ENCODE measurements around the gene BLVRA. TPM values are rescaled to one million over a fixed set of nuclear protein-coding genes. Genes with fewer than 3 reads are reported as not detected.

The BLVRA gene
- total RNA-seq, 4 donors from 2014 or later: 24.4 to 43.9 (median 29.2) TPM

DNA sequence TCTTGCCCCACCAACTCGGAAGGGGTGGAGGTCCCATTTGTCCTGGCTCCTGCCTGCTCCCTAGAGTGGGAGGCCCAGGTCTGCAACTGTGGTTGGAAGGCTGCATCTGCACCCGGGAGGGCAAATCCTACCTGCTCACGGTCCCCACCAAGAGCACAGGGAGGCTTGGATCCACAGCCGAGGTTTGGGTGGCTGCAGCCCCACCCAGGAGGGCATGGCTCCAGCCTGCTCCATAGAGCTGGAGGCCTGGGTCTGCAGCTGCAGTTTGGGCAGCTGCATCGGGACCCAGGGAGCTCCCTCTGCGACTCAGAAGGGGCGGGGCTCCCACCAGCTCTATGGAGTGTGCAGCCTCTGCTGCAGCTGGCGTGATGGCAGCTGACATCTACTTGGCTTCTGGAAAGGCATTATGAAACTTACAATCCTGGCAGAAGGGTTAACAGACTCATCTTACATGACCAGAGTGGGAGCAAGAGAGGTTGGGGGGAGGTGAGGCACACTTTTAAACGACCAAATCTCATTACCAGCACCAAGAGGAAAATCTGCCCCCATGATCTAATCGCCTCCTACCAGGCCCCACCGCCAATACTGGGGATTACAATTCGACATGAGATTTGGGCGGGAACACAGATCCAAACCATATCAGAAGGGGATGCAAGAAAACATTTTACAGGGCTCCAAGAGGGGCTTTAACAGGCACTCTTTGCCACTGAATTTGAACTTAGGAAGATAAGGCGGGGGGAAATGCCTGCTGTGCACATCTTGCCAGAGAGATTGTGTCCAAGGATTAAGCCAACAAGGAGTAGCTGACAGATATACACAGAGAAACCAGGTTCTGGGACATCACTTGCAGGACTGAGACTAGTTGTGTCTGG, 8.2 kb upstream of the BLVRA start:
- Histone ChIP-seq H3K4me3 (no peak overlapping the region), H3K36me3 (no peaks in the 10 kb centered on the region), H3K9me3 (no peaks in the 10 kb centered on the region), H3K4me1 (no peaks in the 10 kb centered on the region), H3K27ac (no peak overlapping the region), H3K27me3 (no peaks in the 10 kb centered on the region)
- 59% methylated on average over 11 of the region's 14 CpGs for WGBS
- TF ChIP-seq POLR2A (IDR thresholded peaks at IDR 0.05) (no peak), POLR2AphosphoS5 (IDR thresholded peaks at IDR 0.05) (no peak), EP300 (IDR thresholded peaks at IDR 0.05) (no peak)
- no peak for DNase-seq (ENCODE audit: low spot score in 2 of 2)

DNA sequence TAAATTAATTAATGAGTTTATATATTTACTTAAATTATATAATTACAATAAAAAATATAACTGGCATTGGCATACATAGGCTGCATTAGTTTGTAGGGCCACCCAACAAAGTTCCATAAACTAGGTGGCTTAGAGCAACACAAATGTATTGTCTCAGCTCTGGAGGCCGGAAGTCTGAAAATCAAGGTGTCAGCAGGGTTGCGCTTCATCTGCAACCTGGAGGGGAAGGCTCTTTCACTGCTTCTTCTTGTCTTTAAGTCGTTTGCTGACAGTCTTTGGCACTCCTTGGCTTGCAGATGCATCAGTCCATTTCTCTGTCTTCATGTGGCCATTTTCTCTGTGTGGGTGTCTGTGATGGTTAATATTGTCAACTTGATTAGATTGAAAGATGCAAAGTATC, 6.1 kb upstream of the BLVRA start:
- peaks cover 3% of the 10 kb centered on the region for H3K4me1 ChIP-seq
- H3K27me3 ChIP-seq: no peaks in the 10 kb centered on the region
- no peak for DNase-seq (ENCODE audit: low spot score in 2 of 2)
- no peak for TF ChIP-seq POLR2A (IDR thresholded peaks at IDR 0.05)
- TF ChIP-seq, protein P1, sequence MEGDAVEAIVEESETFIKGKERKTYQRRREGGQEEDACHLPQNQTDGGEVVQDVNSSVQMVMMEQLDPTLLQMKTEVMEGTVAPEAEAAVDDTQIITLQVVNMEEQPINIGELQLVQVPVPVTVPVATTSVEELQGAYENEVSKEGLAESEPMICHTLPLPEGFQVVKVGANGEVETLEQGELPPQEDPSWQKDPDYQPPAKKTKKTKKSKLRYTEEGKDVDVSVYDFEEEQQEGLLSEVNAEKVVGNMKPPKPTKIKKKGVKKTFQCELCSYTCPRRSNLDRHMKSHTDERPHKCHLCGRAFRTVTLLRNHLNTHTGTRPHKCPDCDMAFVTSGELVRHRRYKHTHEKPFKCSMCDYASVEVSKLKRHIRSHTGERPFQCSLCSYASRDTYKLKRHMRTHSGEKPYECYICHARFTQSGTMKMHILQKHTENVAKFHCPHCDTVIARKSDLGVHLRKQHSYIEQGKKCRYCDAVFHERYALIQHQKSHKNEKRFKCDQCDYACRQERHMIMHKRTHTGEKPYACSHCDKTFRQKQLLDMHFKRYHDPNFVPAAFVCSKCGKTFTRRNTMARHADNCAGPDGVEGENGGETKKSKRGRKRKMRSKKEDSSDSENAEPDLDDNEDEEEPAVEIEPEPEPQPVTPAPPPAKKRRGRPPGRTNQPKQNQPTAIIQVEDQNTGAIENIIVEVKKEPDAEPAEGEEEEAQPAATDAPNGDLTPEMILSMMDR (IDR thresholded peaks at IDR 0.05): no peak
- no peak for TF ChIP-seq POLR2AphosphoS5 (IDR thresholded peaks at IDR 0.05)
- no peak for TF ChIP-seq EP300 (IDR thresholded peaks at IDR 0.05)
- no peaks in the 10 kb centered on the region for H3K9me3 ChIP-seq
- H3K36me3 ChIP-seq: no peaks in the 10 kb centered on the region
- H3K27ac ChIP-seq: no peak overlapping the region
- WGBS: 87% methylated on average over 3 of the region's 3 CpGs
- H3K4me3 ChIP-seq: no peak overlapping the region

DNA sequence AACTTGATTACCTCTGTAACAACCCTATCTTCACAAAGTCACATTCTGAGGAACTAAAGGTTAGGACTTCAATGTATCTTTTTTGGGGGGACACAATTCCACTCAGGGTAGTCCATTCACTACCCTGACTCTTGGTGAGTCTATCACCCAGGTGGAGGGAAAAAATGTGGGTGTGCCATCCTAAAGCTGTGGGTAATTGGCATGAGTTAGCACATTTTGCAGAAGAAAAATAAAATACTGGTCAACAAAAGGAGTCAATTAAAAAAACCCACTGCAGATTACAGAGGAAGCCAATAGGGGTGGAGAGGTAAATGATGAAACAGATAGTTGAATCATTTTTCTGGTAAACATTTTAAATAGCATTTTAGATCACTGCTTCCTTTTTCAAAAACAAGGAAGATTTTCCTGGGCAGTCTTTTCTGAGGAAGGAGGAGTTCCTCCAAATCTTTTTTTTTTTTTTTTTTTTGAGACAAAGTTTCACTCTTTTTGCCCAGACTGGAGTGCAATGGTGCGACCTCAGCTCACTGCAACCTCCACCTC, 5.1 kb upstream of the BLVRA start:
- Histone ChIP-seq H3K4me3 (no peak overlapping the region), H3K4me1 (peaks cover 11% of the 10 kb centered on the region), H3K27me3 (no peaks in the 10 kb centered on the region), H3K9me3 (no peaks in the 10 kb centered on the region), H3K27ac (no peak overlapping the region), H3K36me3 (no peaks in the 10 kb centered on the region)
- TF ChIP-seq, protein P1 (IDR thresholded peaks at IDR 0.05): no peak
- TF ChIP-seq EP300 (IDR thresholded peaks at IDR 0.05) (no peak), POLR2A (IDR thresholded peaks at IDR 0.05) (no peak), POLR2AphosphoS5 (IDR thresholded peaks at IDR 0.05) (no peak)
- no peak for DNase-seq (ENCODE audit: low spot score in 2 of 2)
- 87% methylated on average over 1 of the region's 1 CpG for WGBS

DNA sequence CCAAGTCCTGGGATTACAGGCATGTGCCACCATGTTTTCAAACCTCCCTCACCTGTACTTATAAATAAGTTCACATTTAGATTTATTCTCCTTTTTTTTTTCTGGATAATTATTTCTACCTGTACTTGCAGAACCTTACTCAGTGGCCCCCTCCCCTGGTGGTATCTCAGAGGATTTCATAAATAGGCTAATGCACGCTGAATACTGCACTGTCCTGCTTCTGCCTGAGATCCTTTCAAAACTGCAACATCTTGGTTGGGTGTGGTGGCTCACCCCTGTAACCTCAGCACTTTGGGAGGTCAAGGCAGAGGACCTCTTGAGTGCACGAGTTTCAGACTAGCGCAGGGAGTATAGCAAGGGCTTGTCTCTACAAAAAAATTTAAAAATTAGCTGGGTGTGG, 4.6 kb upstream of the BLVRA start:
- Histone ChIP-seq H3K9me3 (no peaks in the 10 kb centered on the region), H3K27ac (no peak overlapping the region), H3K4me3 (no peak overlapping the region), H3K4me1 (peaks cover 11% of the 10 kb centered on the region), H3K27me3 (no peaks in the 10 kb centered on the region), H3K36me3 (no peaks in the 10 kb centered on the region)
- TF ChIP-seq POLR2AphosphoS5 (IDR thresholded peaks at IDR 0.05): no peak
- no peak for TF ChIP-seq EP300 (IDR thresholded peaks at IDR 0.05)
- 71% methylated on average over 3 of the region's 3 CpGs for WGBS
- no peak for DNase-seq (ENCODE audit: low spot score in 2 of 2)

DNA sequence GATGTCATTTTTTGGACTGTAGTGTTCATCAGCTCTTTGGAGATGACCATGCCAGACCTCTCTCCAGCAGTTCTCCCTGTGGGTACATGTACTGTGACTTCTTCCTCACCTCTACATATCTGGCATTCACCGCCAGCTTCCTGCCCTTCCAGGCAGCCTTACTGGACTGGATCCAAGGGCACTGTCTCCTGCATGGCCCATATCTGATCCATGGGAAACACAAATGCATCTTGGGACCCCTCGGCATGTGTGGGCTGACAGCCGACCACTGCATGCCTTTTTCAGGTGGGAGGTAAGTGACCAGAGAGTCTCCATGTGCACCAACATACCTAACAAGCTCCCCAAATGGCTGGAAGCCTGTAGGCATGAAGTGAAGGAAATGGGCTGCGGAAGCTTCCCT, 3.9 kb upstream of the BLVRA start:
- WGBS: 81% methylated on average over 4 of the region's 4 CpGs
- no peaks in the 10 kb centered on the region for H3K36me3 ChIP-seq
- no peaks in the 10 kb centered on the region for H3K27me3 ChIP-seq
- no peak overlapping the region for H3K4me3 ChIP-seq
- H3K27ac ChIP-seq: no peak overlapping the region
- DNase-seq (ENCODE audit: low spot score in 2 of 2): no peak
- no peaks in the 10 kb centered on the region for H3K9me3 ChIP-seq
- TF ChIP-seq POLR2AphosphoS5 (IDR thresholded peaks at IDR 0.05): no peak
- TF ChIP-seq, protein P1 (IDR thresholded peaks at IDR 0.05): no peak
- no peak for TF ChIP-seq POLR2A (IDR thresholded peaks at IDR 0.05)
- TF ChIP-seq EP300 (IDR thresholded peaks at IDR 0.05): no peak
- peaks cover 17% of the 10 kb centered on the region for H3K4me1 ChIP-seq

DNA sequence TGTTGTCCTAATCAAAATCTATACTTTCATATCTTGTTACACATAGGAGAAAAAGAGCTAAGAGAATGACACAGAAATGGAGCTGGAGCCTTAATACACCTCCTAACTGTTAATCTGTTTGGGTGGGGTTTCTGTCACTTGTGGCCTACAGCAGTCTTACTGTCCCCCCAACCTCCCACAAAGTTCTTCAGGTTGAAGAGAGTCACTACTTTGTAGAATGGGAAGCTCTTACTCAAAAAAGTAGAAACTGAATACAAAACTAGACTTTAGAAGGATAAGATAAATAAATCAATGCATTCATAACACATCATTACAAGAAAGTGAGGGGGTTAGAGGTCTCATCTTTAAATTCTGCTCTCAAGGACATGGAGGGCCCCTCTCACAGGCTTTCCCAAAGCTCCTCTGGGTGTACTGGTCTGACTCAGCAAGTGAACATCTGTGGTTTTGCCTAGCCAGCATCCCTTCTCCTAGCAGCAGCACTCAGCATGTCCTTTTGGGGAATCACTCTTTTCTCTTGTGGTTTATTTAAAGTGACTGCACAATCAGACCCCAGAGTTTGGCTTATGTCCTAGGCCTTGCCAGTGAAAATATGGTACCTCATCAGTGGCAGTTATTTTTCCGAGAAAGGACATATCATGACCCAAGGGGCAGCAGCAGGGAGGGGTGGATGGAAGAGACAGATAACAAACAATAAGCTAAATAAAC, 2.0 kb upstream of the BLVRA start:
- WGBS: 90% methylated on average over 1 of the region's 1 CpG

More for the DNA sequence above, 2.0 kb upstream of the BLVRA start:
- peaks cover 19% of the 10 kb centered on the region for H3K4me1 ChIP-seq
- no peak overlapping the region for H3K4me3 ChIP-seq
- H3K9me3 ChIP-seq: no peaks in the 10 kb centered on the region
- H3K27me3 ChIP-seq: no peaks in the 10 kb centered on the region
- H3K36me3 ChIP-seq: no peaks in the 10 kb centered on the region
- no peak for DNase-seq (ENCODE audit: low spot score in 2 of 2)
- no peak for TF ChIP-seq POLR2A (IDR thresholded peaks at IDR 0.05)
- TF ChIP-seq POLR2AphosphoS5 (IDR thresholded peaks at IDR 0.05): no peak
- TF ChIP-seq, protein P1 (IDR thresholded peaks at IDR 0.05): no peak
- no peak for TF ChIP-seq EP300 (IDR thresholded peaks at IDR 0.05)
- H3K27ac ChIP-seq: no peak overlapping the region

All from suprapubic skin (tissue), 4 donors.